Measurements from ENCODE around the gene CGB3. TPM values are rescaled to one million over a fixed set of nuclear protein-coding genes. Genes with fewer than 3 reads are reported as not detected.

CGB3 gene
- total and polyA plus RNA-seq, 10 of the 15 experiments (the other 5 are each of a cell fraction or from before 2014, with no cell fraction given): not detected

- POLR2A ChIA-PET: no interaction called here
- Histone ChIP-seq H3K9me3 (replicated peaks; ENCODE audit: control insufficient read depth, insufficient read depth, low read length) (no peaks in the 10 kb centered on the region), H4K20me1 (ENCODE audit: control insufficient read depth, insufficient read depth) (no peaks in the 10 kb centered on the region), H2AFZ (ENCODE audit: control insufficient read depth, low read depth, low read length) (no peak overlapping the region), H3K4me3 (no peak overlapping the region), H3K27ac (ENCODE audit: control insufficient read depth, insufficient read depth) (no peak overlapping the region), H3K79me2 (ENCODE audit: control insufficient read depth, insufficient read depth, low read length) (peaks cover 28% of the 10 kb centered on the region), H3K9ac (ENCODE audit: control insufficient read depth, insufficient read depth, low read length) (no peak overlapping the region), H3K27me3 (replicated peaks in 1 of 2; ENCODE audit: control insufficient read depth in 2 of 2, insufficient read depth in 2 of 2, low read length in 1 of 2) (no peaks in the 10 kb centered on the region), H3K4me1 (ENCODE audit: control insufficient read depth, insufficient read depth, low read length) (peaks cover 3% of the 10 kb centered on the region), H3K36me3 (ENCODE audit: control insufficient read depth in 2 of 2, insufficient read depth in 2 of 2, low read length in 1 of 2) (peaks cover 4 to 23% of the 10 kb centered on the region in 2 experiments; a peak in 3 of 4 replicates), H3K4me2 (ENCODE audit: control insufficient read depth, insufficient read depth) (no peak overlapping the region)
- no TSS peak for BruUV-seq (replicated peaks)
- DNase-seq (ENCODE audit: low read depth, low spot score) (no peak), ATAC-seq (no peak), FAIRE-seq (no peak)
- CTCF ChIA-PET: interaction anchor here (2.5 kb wide), 1 partner anchor 8 kb away, joined by 7 read pairs; no protein-coding TSS in a partner anchor
- RAD21 ChIA-PET (ENCODE audit: unreplicated experiment): no interaction called here
- in situ Hi-C loops (cut with MboI) (no loop called here), intact Hi-C loops (cut with micrococcal nuclease; ENCODE audit: unreplicated experiment) (no loop called here)
- WGBS (ENCODE audit: insufficient coverage, insufficient replicate concordance, low lambda C conversion rate, missing lambda C conversion rate): 89% methylated on average over 7 of the region's 7 CpGs
- SMC1A ChIA-PET (ENCODE audit: uncharacterized antibody, unreplicated experiment): no interaction called here
- no peak for TF ChIP-seq USF1 (IDR thresholded peaks at IDR 0.05; ENCODE audit: borderline replicate concordance, extremely low read length, insufficient read depth, low read depth, low read length)
- TF ChIP-seq NFXL1 (IDR thresholded peaks at IDR 0.05; ENCODE audit: borderline replicate concordance): no peak
- TF ChIP-seq RAD51 (IDR thresholded peaks at IDR 0.05): no peak
- no peak for TF ChIP-seq IKZF2 (IDR thresholded peaks at IDR 0.05)
- no peak for TF ChIP-seq HCFC1 (IDR thresholded peaks at IDR 0.05; ENCODE audit: low read length)
- TF ChIP-seq CUX1 (IDR thresholded peaks at IDR 0.05; ENCODE audit: insufficient replicate concordance, low read depth, low read length): no peak
- no peak for TF ChIP-seq ZNF622 (IDR thresholded peaks at IDR 0.05)
- TF ChIP-seq ZNF384 (IDR thresholded peaks at IDR 0.05; ENCODE audit: borderline replicate concordance, low read depth, low read length): no peak
- TF ChIP-seq ATF3 (IDR thresholded peaks at IDR 0.05; ENCODE audit: borderline replicate concordance, extremely low read depth, low read depth, low read length): no peak
- no peak for TF ChIP-seq HSF1 (IDR thresholded peaks at IDR 0.05; ENCODE audit: low read depth, low read length)
- TF ChIP-seq TAF1 (IDR thresholded peaks at IDR 0.05; ENCODE audit: borderline replicate concordance, low read depth, low read length): no peak
- TF ChIP-seq CBX3 (IDR thresholded peaks at IDR 0.05; ENCODE audit: borderline replicate concordance, low read depth): no peak
- TF ChIP-seq FOS (IDR thresholded peaks at IDR 0.05; ENCODE audit: borderline replicate concordance, extremely low read depth, insufficient read length): no peak
These were observed 35.8 kb downstream of the CGB3 start for GRCh38 chr19:48988286-48988685.

All from GM12878 (cell line).